22Rv1 (cell line): ENCODE data around the gene RCCD1.

Experiments
- H3K27ac ChIP-seq: fragments of 450-650 bp; 2 replicates; pipeline ENCODE4 v1.5.1; 2017
- CTCF ChIP-seq: fragments of 450-650 bp; IDR thresholded peaks from 2 replicates; pipeline ENCODE4 v1.5.1; 2017; ENCODE audit warnings: mild to moderate bottlenecking
- ZFX ChIP-seq: fragments of 450-650 bp; IDR thresholded peaks from 2 replicates; pipeline ENCODE4 v1.6.1; 2017; ENCODE audit warnings: antibody characterized with exemption, borderline replicate concordance

RCCD1 gene

GRCh38 chr15:90909976-90910375, 44.7 kb upstream of the RCCD1 start:
- TF ChIP-seq ZFX (no peak), CTCF (no peak)

GRCh38 chr15:90910441-90911301, 44.0 kb upstream of the RCCD1 start:
- H3K27ac ChIP-seq: no peak overlapping the region
- TF ChIP-seq ZFX (no peak), CTCF (no peak)

More at GRCh38 chr15:90909976-90910375, 44.7 kb upstream of the RCCD1 start:
- no peak overlapping the region for H3K27ac ChIP-seq

GRCh38 chr15:90911302-90911623, 43.4 kb upstream of the RCCD1 start:
- TF ChIP-seq CTCF: no peak
- no peak for TF ChIP-seq ZFX
- no peak overlapping the region for H3K27ac ChIP-seq

- TF ChIP-seq CTCF (no peak), ZFX (no peak)
- H3K27ac ChIP-seq: no peak overlapping the region
Observed at GRCh38 chr15:90911906-90912769, 42.5 kb upstream of the RCCD1 start.

- TF ChIP-seq CTCF (no peak), ZFX (no peak)
- H3K27ac ChIP-seq: no peak overlapping the region
Observed at GRCh38 chr15:90912770-90913075, 42.0 kb upstream of the RCCD1 start.

GRCh38 chr15:90913398-90913944, 41.2 kb upstream of the RCCD1 start:
- TF ChIP-seq CTCF (no peak), ZFX (no peak)
- no peak overlapping the region for H3K27ac ChIP-seq
